OCI-LY3 (cell line): ENCODE measurements around the gene SRSF3.

ENCODE experiments used
- H2AFZ ChIP-seq: fragments of 200-600, 300-600 bp; shearing (Covaris generic); 2 replicates; pipeline ENCODE4 v1.6.0; 2014; ENCODE audit warnings: antibody characterized with exemption, low read depth, low read length
- H3K27ac ChIP-seq: fragments of 200-600, 300-600 bp; sonication (generic); 2 replicates; pipeline ENCODE4 v1.5.1; 2014; ENCODE audit warnings: mild to moderate bottlenecking, low read length, moderate library complexity, mixed read lengths
- H3K27me3 ChIP-seq: fragments of 200-600, 300-600 bp; sonication (generic); 2 replicates; pipeline ENCODE4 v1.6.1; 2014; ENCODE audit warnings: low read depth, low read length, mixed read lengths
- H3K36me3 ChIP-seq: fragments of 200-600, 300-600 bp; sonication (generic); replicated peaks from 2 replicates; pipeline ENCODE3; 2014; ENCODE audit warnings: low read depth, low read length, mixed read lengths
- H3K4me1 ChIP-seq: fragments of 300-600, 200-600 bp; sonication (generic); 2 replicates; pipeline ENCODE4 v1.6.1; 2014; ENCODE audit warnings: low read length, mixed read lengths
- H3K4me2 ChIP-seq: fragments of 200-600, 300-600 bp; sonication (generic); 2 replicates; pipeline ENCODE4 v1.6.1; 2014; ENCODE audit warnings: low read length, mixed read lengths
- H3K4me3 ChIP-seq: fragments of 300-600, 200-600 bp; sonication (generic); 2 replicates; pipeline ENCODE4 v1.5.1; 2014; ENCODE audit warnings: antibody characterized with exemption, mild to moderate bottlenecking, low read length, moderate library complexity
- H3K79me2 ChIP-seq: fragments of 300-600, 200-600 bp; shearing (Covaris generic); 2 replicates; pipeline ENCODE4 v1.6.1; 2014; ENCODE audit warnings: mild to moderate bottlenecking, low read length, mixed read lengths
- H3K9ac ChIP-seq: fragments of 300-600, 200-600 bp; shearing (Covaris generic); 2 replicates; pipeline ENCODE4 v1.6.0; 2014; ENCODE audit warnings: mild to moderate bottlenecking, low read length, moderate library complexity
- H3K9me3 ChIP-seq: fragments of 200-600, 300-600 bp; shearing (Covaris generic); 2 replicates; pipeline ENCODE4 v1.6.1; 2014; ENCODE audit warnings: low read length, mixed read lengths; ENCODE audit not compliant: insufficient read depth
- H4K20me1 ChIP-seq: fragments of 200-600, 300-600 bp; sonication (generic); 2 replicates; pipeline ENCODE4 v1.6.1; 2016; ENCODE audit warnings: low read length, mixed read lengths; ENCODE audit not compliant: insufficient read depth
- CTCF ChIP-seq: fragments of 200-600, 300-600 bp; sonication (generic); IDR thresholded peaks from 2 replicates; pipeline ENCODE4 v1.5.1; 2014; ENCODE audit warnings: antibody characterized with exemption, low read length, low read depth
- EZH2phosphoT487 ChIP-seq: fragments of 200-600 bp; shearing (Covaris generic); IDR thresholded peaks from 2 replicates; pipeline ENCODE4 v1.6.1; 2018; ENCODE audit warnings: antibody characterized with exemption, mixed run types, low read depth

The SRSF3 gene

GRCh38 chr6:36623547-36624459 is 29.6 kb downstream of the SRSF3 start:
- Histone ChIP-seq H3K36me3 (no peaks in the 10 kb centered on the region), H3K4me2 (peak overlapping the region; percentile 23), H3K4me1 (peaks cover 31% of the 10 kb centered on the region), H3K4me3 (no peak overlapping the region), H2AFZ (no peak overlapping the region), H3K79me2 (no peaks in the 10 kb centered on the region), H3K9me3 (no peaks in the 10 kb centered on the region), H4K20me1 (no peaks in the 10 kb centered on the region), H3K27ac (no peak overlapping the region), H3K27me3 (no peaks in the 10 kb centered on the region), H3K9ac (no peak overlapping the region)
- no peak for TF ChIP-seq EZH2phosphoT487
- TF ChIP-seq CTCF: peak; percentile 96

GRCh38 chr6:36624461-36625157 is 30.4 kb downstream of the SRSF3 start:
- no peaks in the 10 kb centered on the region for H3K9me3 ChIP-seq
- TF ChIP-seq EZH2phosphoT487 (no peak), CTCF (no peak)
- H3K4me2 ChIP-seq: peak overlapping the region; percentile 23
- no peaks in the 10 kb centered on the region for H3K79me2 ChIP-seq
- H3K9ac ChIP-seq: no peak overlapping the region
- H2AFZ ChIP-seq: no peak overlapping the region
- peaks cover 36% of the 10 kb centered on the region for H3K4me1 ChIP-seq
- no peaks in the 10 kb centered on the region for H3K27me3 ChIP-seq
- H3K4me3 ChIP-seq: no peak overlapping the region
- no peaks in the 10 kb centered on the region for H3K36me3 ChIP-seq
- no peak overlapping the region for H3K27ac ChIP-seq
- no peaks in the 10 kb centered on the region for H4K20me1 ChIP-seq

- Histone ChIP-seq H3K27ac (no peak overlapping the region), H3K27me3 (no peaks in the 10 kb centered on the region)
- TF ChIP-seq EZH2phosphoT487 (no peak), CTCF (no peak)
Observed at GRCh38 chr6:36625158-36625919, 31.2 kb downstream of the SRSF3 start.

More at GRCh38 chr6:36625158-36625919, 31.2 kb downstream of the SRSF3 start:
- no peak overlapping the region for H3K9ac ChIP-seq
- no peaks in the 10 kb centered on the region for H3K79me2 ChIP-seq
- no peak overlapping the region for H2AFZ ChIP-seq
- H3K4me1 ChIP-seq: peaks cover 43% of the 10 kb centered on the region
- no peak overlapping the region for H3K4me2 ChIP-seq
- no peaks in the 10 kb centered on the region for H3K36me3 ChIP-seq
- no peaks in the 10 kb centered on the region for H4K20me1 ChIP-seq
- no peaks in the 10 kb centered on the region for H3K9me3 ChIP-seq
- H3K4me3 ChIP-seq: no peak overlapping the region
